Astrocyte (in vitro differentiated cells and primary cell): ENCODE data around the gene RNF144A. TPM values are rescaled to one million over a fixed set of nuclear protein-coding genes. Genes with fewer than 3 reads are reported as not detected.
"Not testable (repeated sequence)": the region's sequence is repeated elsewhere in the genome, so short reads cannot be mapped to it uniquely, and the experiment has no call there.

ENCODE experiments used
- DNase-seq: peaks from one replicate; pipeline ENCODE4 v3.0.0-alpha.2; 2010; ENCODE audit warnings: low read depth
- FAIRE-seq: peaks from 2 replicates; lab custom pipeline; 2011; peaks lifted over from hg19 to GRCh38; lab: Jason Lieb, UNC
- H2AFZ ChIP-seq: 2 replicates; pipeline ENCODE4 v1.6.0; 2012; ENCODE audit warnings: low read depth, low read length, inconsistent platforms
- H3K27ac ChIP-seq: 2 replicates; pipeline ENCODE4 v1.5.1; 2011; ENCODE audit warnings: low read depth, low read length, inconsistent platforms
- H3K27me3 ChIP-seq: 2 replicates; pipeline ENCODE4 v1.6.0; 2011; ENCODE audit warnings: low read length, inconsistent platforms; ENCODE audit not compliant: insufficient read depth
- H3K36me3 ChIP-seq: 2 replicates; pipeline ENCODE4 v1.5.1; 2011; ENCODE audit warnings: low read length, inconsistent platforms; ENCODE audit not compliant: insufficient read depth
- H3K4me1 ChIP-seq: 2 replicates; pipeline ENCODE4 v1.5.1; 2011; ENCODE audit warnings: low read length, inconsistent platforms; ENCODE audit not compliant: insufficient read depth
- H3K4me2 ChIP-seq: 2 replicates; pipeline ENCODE4 v1.6.0; 2012; ENCODE audit warnings: low read length, inconsistent platforms
- H3K4me3 ChIP-seq: 2 replicates; pipeline ENCODE4 v1.5.1; 2011; ENCODE audit warnings: low read depth, mild to moderate bottlenecking, low read length, inconsistent platforms; ENCODE audit not compliant: insufficient read depth
- H3K79me2 ChIP-seq: 2 replicates; pipeline ENCODE4 v1.6.0; 2012; ENCODE audit warnings: mild to moderate bottlenecking, low read length, inconsistent platforms; ENCODE audit not compliant: insufficient read depth
- H3K9ac ChIP-seq: 2 replicates; pipeline ENCODE4 v1.6.0; 2012; ENCODE audit warnings: mild to moderate bottlenecking, low read length, inconsistent platforms
- H3K9me3 ChIP-seq: 2 replicates; pipeline ENCODE4 v1.5.1; 2012; ENCODE audit warnings: low read depth, mild to moderate bottlenecking, low read length, inconsistent platforms; ENCODE audit not compliant: insufficient read depth
- H4K20me1 ChIP-seq: 2 replicates; pipeline ENCODE4 v1.6.0; 2012; ENCODE audit warnings: low read length, inconsistent platforms; ENCODE audit not compliant: insufficient read depth
- H3K27ac Mint-ChIP-seq: one replicate; pipeline ENCODE4 v1.8.0; 2021; ENCODE audit warnings: mild to moderate bottlenecking, mixed read lengths; ENCODE audit not compliant: unreplicated experiment
- H3K27me3 Mint-ChIP-seq: one replicate; pipeline ENCODE4 v1.8.0; 2021; ENCODE audit warnings: low read depth, mixed read lengths; ENCODE audit not compliant: unreplicated experiment
- H3K36me3 Mint-ChIP-seq: one replicate; pipeline ENCODE4 v1.8.0; 2021; ENCODE audit warnings: low read depth, mixed read lengths; ENCODE audit not compliant: unreplicated experiment
- H3K4me1 Mint-ChIP-seq: one replicate; pipeline ENCODE4 v1.8.0; 2021; ENCODE audit warnings: low read depth, mixed read lengths; ENCODE audit not compliant: unreplicated experiment
- H3K4me3 Mint-ChIP-seq: one replicate; pipeline ENCODE4 v1.8.0; 2021; ENCODE audit warnings: mild to moderate bottlenecking, moderate library complexity, mixed read lengths; ENCODE audit not compliant: unreplicated experiment
- H3K9me3 Mint-ChIP-seq: one replicate; pipeline ENCODE4 v1.8.0; 2021; ENCODE audit warnings: mild to moderate bottlenecking, mixed read lengths; ENCODE audit not compliant: unreplicated experiment
- EZH2 ChIP-seq: IDR thresholded peaks from 2 replicates; pipeline ENCODE4 v1.6.1; 2012; ENCODE audit warnings: mild to moderate bottlenecking, low read length, inconsistent platforms; ENCODE audit not compliant: insufficient read depth
- total RNA-seq: library from RNA; stranded (reverse); gene quantifications from 2 replicates; pipeline ENCODE4 v1.2.1, GENCODE V29; 2021
- TF ChIP-seq, protein P1 (sequence below): IDR thresholded peaks from 2 replicates; pipeline ENCODE4 v1.5.1; 2011; ENCODE audit warnings: low read depth, mild to moderate bottlenecking, inconsistent platforms, low read length, moderate library complexity; ENCODE audit not compliant: insufficient read depth

The RNF144A gene
- total RNA-seq, 1 donor from 2014 or later: 4.9 TPM

DNA sequence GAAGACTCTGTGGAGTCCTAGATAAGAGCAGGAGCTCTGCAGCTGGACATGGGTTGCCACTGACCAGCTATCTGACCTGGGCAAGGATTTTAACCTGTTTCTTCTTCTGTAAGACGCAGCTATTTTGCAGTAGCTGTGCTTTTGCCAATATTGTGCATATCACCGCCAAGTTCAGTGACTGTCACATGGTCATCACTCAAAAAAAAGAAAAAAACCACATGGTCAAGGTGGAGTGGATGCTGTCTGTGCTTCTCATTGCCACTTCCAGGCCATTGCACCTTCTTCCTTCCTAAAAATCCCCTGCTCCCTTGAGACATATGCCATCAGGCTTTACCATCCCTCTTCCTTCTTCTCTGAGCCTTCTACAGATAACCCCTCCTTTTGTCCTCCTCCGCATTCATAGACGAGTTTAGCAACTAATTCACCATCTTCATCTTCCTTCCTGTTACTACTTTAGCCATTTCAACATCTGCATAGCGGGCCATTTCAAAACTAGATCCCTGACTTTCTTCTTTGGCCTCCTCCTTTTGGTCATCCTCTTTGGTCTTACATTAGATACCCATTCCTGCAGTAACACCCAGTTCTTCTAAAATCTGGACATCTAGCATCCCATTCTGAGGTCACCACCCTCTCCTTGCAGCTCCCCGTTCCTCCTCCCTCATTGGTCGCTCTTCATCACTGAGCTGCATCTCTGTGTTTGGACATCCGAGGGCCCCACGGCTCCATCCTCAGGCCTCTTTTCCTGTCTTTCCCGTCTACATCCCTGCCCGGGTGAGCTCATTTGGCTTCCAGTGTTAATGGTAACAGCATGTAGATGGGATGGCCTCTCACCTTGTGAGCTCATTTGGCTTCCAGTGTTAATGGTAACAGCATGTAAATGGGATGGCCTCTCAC lies 17.8 kb downstream of the RNF144A start:
- Histone ChIP-seq H3K79me2 (no peaks in the 10 kb centered on the region), H3K9me3 (no peaks in the 10 kb centered on the region), H2AFZ (no peak overlapping the region), H3K27ac (no peak overlapping the region), H3K27me3 (no peaks in the 10 kb centered on the region), H4K20me1 (peaks cover 35% of the 10 kb centered on the region), H3K9ac (no peak overlapping the region), H3K4me3 (no peak overlapping the region), H3K36me3 (no peaks in the 10 kb centered on the region), H3K4me2 (no peak overlapping the region), H3K4me1 (no peaks in the 10 kb centered on the region)
- no peak overlapping the region for H3K4me3 Mint-ChIP-seq
- no peak overlapping the region for H3K27ac Mint-ChIP-seq
- TF ChIP-seq, protein P1, sequence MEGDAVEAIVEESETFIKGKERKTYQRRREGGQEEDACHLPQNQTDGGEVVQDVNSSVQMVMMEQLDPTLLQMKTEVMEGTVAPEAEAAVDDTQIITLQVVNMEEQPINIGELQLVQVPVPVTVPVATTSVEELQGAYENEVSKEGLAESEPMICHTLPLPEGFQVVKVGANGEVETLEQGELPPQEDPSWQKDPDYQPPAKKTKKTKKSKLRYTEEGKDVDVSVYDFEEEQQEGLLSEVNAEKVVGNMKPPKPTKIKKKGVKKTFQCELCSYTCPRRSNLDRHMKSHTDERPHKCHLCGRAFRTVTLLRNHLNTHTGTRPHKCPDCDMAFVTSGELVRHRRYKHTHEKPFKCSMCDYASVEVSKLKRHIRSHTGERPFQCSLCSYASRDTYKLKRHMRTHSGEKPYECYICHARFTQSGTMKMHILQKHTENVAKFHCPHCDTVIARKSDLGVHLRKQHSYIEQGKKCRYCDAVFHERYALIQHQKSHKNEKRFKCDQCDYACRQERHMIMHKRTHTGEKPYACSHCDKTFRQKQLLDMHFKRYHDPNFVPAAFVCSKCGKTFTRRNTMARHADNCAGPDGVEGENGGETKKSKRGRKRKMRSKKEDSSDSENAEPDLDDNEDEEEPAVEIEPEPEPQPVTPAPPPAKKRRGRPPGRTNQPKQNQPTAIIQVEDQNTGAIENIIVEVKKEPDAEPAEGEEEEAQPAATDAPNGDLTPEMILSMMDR: no peak
- no peak for TF ChIP-seq EZH2
- H3K9me3 Mint-ChIP-seq: peaks cover 2% of the 10 kb centered on the region
- H3K27me3 Mint-ChIP-seq: no peaks in the 10 kb centered on the region
- FAIRE-seq (no peak), DNase-seq (no peak)
- no peaks in the 10 kb centered on the region for H3K36me3 Mint-ChIP-seq
- no peaks in the 10 kb centered on the region for H3K4me1 Mint-ChIP-seq

DNA sequence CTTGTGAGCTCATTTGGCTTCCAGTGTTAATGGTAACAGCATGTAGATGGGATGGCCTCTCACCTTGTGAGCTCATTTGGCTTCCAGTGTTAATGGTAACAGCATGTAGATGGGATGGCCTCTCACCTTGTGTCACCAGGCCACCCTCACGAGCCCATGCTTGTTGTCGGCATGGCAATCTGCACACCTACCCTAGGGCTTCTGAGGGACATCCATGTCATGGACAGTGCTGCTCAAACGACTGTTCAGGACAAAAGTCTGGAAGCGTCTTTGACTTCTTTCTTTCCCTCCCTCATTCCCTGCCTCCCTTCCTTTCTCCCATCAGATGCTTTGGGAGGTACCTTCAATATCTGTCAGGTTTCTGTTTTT lies 18.4 kb downstream of the RNF144A start:
- not testable (repeated sequence) for H3K36me3 Mint-ChIP-seq, H3K4me3 Mint-ChIP-seq, FAIRE-seq, H3K27me3 Mint-ChIP-seq, H3K4me2 ChIP-seq, H3K27ac Mint-ChIP-seq, H2AFZ ChIP-seq, H3K36me3 ChIP-seq, H3K9me3 ChIP-seq, H3K79me2 ChIP-seq, H3K27ac ChIP-seq, H3K9me3 Mint-ChIP-seq, H3K27me3 ChIP-seq, H3K9ac ChIP-seq, H3K4me1 ChIP-seq, DNase-seq, H3K4me1 Mint-ChIP-seq, H3K4me3 ChIP-seq
- peaks cover 35% of the 10 kb centered on the region for H4K20me1 ChIP-seq

DNA sequence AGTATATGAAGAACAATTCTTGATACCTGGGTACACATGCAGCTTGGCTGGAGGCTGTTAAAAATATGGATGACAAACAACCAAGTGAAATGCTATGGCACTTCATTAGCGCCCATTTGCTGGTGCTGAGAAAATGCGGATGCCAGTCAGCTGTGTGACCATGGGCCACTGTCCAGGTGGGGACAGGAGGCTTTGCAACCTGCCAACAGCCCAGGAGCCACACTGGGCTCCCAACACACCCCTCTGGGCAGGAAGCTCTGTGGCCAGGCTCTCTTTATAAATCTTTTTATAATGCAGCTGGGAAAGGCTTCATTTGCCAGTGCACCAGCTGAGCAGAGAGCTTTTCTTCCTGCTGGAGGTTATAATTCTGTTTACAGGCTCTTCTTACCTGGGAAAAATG lies 19.9 kb downstream of the RNF144A start:
- Histone ChIP-seq H3K27me3 (peaks cover 2% of the 10 kb centered on the region), H3K9me3 (no peaks in the 10 kb centered on the region), H3K4me1 (no peaks in the 10 kb centered on the region), H2AFZ (no peak overlapping the region), H3K4me3 (no peak overlapping the region), H3K4me2 (no peak overlapping the region), H3K36me3 (no peaks in the 10 kb centered on the region), H3K27ac (no peak overlapping the region), H3K9ac (no peak overlapping the region), H4K20me1 (peaks cover 32% of the 10 kb centered on the region), H3K79me2 (no peaks in the 10 kb centered on the region)
- Mint-ChIP-seq H3K27me3 (no peaks in the 10 kb centered on the region), H3K27ac (no peak overlapping the region), H3K36me3 (peaks cover 5% of the 10 kb centered on the region), H3K4me3 (no peak overlapping the region), H3K9me3 (no peaks in the 10 kb centered on the region), H3K4me1 (no peaks in the 10 kb centered on the region)
- FAIRE-seq (no peak), DNase-seq (no peak)
- TF ChIP-seq, protein P1: no peak
- TF ChIP-seq EZH2: no peak
